ENCODE measurements around the gene FAM118A.

The FAM118A gene

DNA sequence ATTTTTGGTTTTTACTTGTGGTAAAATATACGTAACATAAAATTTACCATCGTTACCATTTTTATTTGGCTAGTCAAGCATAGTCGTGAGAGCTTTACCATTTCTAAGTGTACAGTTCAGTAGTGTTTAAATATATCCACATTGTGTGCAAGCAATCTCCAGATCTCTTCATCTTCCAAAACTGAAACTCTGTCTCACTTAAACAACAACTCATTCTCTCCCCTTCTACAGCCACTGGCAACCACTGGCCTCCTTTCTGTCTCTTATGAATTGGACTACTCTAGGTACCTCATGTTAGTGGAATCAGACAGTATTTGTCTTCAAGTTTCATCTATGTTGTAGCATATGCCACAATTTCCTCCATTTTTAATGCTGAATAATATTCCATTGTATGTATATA lies 66.3 kb downstream of the FAM118A start:
- TF ChIP-seq, protein P1, sequence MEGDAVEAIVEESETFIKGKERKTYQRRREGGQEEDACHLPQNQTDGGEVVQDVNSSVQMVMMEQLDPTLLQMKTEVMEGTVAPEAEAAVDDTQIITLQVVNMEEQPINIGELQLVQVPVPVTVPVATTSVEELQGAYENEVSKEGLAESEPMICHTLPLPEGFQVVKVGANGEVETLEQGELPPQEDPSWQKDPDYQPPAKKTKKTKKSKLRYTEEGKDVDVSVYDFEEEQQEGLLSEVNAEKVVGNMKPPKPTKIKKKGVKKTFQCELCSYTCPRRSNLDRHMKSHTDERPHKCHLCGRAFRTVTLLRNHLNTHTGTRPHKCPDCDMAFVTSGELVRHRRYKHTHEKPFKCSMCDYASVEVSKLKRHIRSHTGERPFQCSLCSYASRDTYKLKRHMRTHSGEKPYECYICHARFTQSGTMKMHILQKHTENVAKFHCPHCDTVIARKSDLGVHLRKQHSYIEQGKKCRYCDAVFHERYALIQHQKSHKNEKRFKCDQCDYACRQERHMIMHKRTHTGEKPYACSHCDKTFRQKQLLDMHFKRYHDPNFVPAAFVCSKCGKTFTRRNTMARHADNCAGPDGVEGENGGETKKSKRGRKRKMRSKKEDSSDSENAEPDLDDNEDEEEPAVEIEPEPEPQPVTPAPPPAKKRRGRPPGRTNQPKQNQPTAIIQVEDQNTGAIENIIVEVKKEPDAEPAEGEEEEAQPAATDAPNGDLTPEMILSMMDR (IDR thresholded peaks at IDR 0.05; ENCODE audit: borderline replicate concordance, insufficient read depth, low read depth, low read length), result no peak
- no peak overlapping the region for H3K4me3 ChIP-seq (ENCODE audit: low read depth, low read length)

DNA sequence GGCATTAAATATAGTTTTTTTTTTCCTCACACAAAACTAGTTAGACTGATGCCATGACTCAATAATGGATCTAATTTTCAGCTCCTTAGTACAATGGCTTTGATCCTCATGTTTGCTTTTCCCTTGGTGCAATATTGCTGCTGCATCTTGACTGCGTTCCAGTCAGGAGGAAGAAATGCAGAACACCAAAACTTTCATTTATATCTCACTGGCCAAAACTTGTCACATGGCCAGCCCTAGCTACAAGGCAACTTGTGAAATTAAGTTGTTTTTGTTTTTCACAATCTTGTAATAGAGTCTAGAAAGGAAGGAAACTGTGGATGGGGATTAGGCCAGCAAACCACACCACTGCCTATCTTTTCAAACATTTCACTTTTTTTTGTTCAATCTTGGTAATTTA lies 67.0 kb downstream of the FAM118A start:
- TF ChIP-seq, protein P1 (IDR thresholded peaks at IDR 0.05; ENCODE audit: borderline replicate concordance, insufficient read depth, low read depth, low read length), result no peak
- no peak overlapping the region for H3K4me3 ChIP-seq (ENCODE audit: low read depth, low read length)

DNA sequence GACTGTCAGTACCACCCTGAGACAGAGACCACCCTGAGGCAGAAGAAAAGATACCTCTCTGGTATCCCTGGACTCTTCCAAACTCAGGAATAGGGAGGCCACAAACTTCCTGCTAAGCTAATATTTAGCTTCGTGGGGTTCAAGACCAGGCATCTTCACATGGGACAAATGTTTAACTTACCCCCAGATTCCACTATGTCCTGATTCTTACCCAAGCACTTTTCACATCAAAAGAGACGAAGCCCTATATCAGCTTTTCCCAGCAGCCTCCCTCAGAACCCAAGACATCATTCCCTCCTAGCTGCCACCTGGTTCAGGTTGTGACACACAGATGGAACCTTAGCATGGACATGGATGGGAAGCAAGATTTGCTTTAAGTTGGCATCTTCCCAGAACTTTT lies 71.6 kb downstream of the FAM118A start:
- TF ChIP-seq, protein P1 (IDR thresholded peaks at IDR 0.05; ENCODE audit: borderline replicate concordance, insufficient read depth, low read depth, low read length), result no peak
- no peak overlapping the region for H3K4me3 ChIP-seq (ENCODE audit: low read depth, low read length)

DNA sequence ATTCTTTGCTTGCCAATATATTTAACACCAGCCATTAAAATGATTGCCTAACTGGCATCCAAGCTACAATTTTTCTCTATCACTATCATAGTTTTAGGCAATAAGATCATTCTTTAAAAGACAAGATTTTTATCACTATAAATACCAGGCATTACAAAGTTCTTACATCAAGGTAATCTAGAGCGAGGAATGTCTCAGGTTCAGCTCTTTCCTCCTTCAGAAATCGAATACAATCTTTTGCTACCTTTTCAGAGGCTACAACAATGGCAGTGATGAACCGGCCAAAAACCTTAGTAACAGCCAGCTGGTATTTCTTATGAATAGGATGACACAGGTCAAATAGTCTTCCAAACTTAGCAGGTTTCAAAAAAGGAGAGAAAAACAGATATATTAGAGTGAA lies 79.8 kb downstream of the FAM118A start:
- TF ChIP-seq, protein P1 (IDR thresholded peaks at IDR 0.05; ENCODE audit: borderline replicate concordance, insufficient read depth, low read depth, low read length), result no peak
- no peak overlapping the region for H3K4me3 ChIP-seq (ENCODE audit: low read depth, low read length)
